Mammary epithelial cell (primary cell): Measurements from ENCODE around the gene TEX14.

Experiments
- CTCF ChIP-seq, 2 donors: IDR thresholded peaks in 1 of 2; conservative IDR thresholded peaks in 1 of 2; 2 replicates each; pipeline ENCODE4 v1.5.1; 2011 to 2012; ENCODE audit warnings: inconsistent platforms in 2 of 2, low read length in 2 of 2, mild to moderate bottlenecking in 2 of 2, control low read depth in 1 of 2, low read depth in 1 of 2; ENCODE audit not compliant: insufficient read depth in 1 of 2; ENCODE audit errors: extremely low read depth in 1 of 2
- EZH2 ChIP-seq: IDR thresholded peaks from 2 replicates; pipeline ENCODE4 v1.6.1; 2012; ENCODE audit warnings: low read length, inconsistent platforms, borderline replicate concordance

GRCh38 chr17:58661499-58661898 is 30.3 kb downstream of the TEX14 start:
- no peak for TF ChIP-seq CTCF (conservative IDR thresholded peaks at IDR 0.05 in 1 of 2, IDR thresholded peaks at IDR 0.05 in 1 of 2; ENCODE audit: extremely low read depth in 1 of 2, insufficient read depth in 1 of 2, low read depth in 1 of 2, low read length in 2 of 2)
- TF ChIP-seq EZH2: no peak
